HG03354 (cell line): Measurements from ENCODE around the gene CCDC17.

Source experiments
- ATAC-seq: cut with Tn5 transposase; IDR thresholded peaks from one replicate; pipeline ENCODE4 v1.9.1; 2021; ENCODE audit warnings: mild to moderate bottlenecking; ENCODE audit not compliant: unreplicated experiment, poor library complexity, severe bottlenecking

The CCDC17 gene

DNA sequence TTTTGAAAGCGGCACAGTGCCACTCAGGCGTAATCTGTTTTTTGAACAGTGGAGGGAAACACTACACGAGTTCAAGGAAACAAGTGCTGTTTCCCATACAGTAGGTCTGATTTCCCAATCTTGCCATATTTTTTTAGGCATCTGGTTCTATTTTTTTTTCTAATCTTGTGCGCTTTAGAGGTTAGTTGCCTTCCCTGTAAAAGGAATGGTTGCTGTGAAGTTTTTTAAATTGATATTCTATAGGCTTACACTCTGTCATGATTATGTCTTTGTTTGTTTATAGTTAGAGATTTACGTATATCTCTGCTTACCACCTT, 38.8 kb downstream of the CCDC17 start:
- ATAC-seq: no peak

DNA sequence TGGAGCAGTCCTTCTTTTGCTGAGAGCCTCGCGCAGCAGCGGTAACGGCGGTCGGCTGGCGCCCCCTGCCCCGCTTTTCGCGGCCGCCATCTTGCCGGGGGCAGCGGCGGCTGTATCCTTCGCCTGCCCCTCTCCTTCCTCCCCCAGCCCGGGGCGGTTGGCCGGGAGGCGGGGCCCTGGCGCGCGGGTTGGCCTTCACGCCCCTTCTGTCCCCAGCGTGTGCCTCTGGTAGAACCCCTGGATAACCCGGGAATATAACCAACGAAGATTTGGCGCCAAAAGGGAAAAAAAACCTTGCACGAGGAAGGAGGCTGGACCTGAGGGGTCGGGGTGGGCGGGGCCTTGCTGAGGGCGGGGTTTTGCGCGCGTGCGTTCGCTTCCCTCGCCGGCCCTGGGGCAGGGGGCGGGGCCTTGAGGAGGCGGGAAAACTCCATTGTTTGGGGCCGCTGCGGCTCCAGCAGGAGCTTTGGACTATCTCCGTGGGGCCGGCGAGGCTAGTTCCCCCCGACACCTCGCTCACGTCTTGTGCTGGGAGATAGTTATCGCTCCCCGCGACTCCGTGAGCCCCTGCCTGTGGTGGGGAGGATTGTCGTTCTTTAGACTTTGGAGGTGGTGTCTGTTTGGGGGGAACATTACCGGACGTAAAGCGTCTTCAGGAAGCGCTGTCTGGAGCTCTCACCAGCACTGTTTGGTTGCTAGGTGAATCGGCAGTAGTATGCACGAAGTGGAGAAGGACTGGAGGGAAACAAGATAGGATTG, 39.3 kb downstream of the CCDC17 start:
- peak; percentile 40 for ATAC-seq

DNA sequence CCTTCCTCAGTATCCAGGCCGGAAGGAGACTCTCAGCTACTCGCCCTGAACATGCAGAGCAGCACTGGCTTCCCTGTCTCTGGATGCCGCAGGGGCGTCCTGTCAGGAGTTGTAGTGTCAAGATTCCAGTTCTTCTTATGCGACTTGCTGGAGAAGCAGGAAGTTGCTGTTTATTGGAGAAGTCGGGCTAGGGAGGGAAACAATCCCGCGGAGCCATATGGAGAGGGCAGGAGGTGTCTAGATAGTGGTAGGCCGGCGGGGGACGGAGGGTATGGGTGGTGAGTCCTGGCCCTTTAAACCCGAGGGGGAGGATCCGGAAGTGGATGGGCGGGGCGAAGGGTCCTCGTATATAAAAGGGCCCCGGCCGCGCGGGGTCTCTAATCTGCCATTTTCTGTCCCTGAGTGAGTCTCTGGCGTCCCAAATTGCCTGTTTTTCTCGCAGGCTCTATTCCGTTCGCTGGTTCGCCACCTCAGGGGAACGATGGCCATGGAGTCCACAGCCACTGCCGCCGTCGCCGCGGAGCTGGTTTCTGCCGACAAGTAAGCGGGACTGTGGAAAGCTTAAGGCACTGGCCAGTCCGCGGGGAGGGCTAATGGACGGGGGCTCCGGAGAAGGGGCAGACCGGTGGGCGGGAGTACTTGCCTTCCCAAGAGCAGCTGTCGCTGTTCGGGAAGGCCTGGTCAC, 40.0 kb downstream of the CCDC17 start, which contains the start of gene NASP:
Gene NASP, plus strand, starts transcription at position 376 of the 685 bp plus-strand sequence. Its CDS starts 106 bp downstream, at position 482.
- peak; percentile 63 for ATAC-seq

DNA sequence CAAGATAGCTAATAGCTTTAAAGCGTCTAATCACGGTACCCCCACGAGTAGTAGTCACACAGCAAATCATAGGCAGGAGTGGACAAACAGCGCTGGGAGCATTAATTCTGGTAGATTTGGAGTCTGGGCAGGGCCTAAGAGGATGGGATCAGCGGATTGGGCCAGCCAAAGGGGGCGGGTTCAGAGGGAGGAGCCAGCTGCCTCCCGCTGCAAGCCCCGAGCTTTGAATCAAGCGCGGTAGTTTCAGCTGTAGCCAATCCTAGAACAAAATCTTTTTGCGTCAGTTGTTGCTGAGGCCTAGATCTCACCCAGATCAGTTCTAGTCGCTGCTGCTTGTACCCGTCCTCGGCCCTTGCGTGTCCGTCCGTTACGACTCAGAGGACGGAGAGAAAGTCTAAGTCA, 40.6 kb downstream of the CCDC17 start:
- peak; percentile 79 for ATAC-seq

DNA sequence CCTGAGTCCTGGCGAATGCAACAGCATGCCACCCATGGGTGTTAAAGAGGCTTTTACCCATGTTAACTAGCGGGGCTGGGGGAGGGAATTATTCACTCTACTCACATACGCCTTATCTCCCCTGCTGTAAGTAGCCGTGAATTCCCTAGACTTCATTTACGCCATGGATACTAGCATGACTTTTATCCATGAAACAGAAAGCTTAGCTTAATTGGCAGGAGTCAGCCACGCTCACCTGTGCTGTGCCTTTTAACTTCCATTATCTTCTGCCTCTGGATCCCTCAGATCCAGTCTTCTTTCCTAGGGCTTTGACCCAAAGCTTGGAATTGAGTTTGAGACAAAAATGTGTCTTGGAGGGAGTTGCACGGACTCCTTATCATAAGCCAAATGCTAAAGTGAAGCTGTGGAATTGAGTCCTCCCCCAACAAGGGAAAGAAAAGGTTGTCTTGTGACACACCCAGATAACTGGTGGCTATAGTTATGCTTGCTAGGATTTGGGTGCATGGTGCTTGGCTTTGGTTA, 49.7 kb downstream of the CCDC17 start:
- no peak for ATAC-seq

DNA sequence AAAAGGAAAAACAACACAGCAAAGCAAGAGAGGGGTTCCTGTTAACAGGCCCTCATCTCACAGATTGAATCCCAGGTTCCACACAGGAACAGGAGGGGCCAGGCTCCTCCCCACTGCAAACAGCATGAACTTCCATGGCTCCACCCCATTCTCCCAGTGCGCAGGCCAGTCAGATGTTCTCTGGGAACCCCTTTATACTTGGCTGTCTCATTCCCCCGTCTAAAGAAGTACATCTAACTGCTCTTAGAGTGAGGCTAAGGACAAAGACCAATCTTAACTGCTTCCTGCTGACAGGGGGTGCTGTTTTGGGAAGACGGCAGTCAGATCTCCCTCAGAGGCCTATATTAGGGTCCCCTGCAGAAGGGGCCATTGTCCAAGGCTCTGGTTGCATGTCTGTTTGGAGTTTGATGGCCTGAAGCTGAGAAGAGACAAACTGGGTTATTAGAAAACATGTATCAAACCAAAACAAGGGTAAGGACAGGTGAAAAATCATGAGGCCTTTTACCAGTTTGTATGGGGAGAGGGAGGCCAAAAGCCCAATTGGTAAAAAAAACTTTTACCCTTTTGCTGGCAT, 50.5 kb downstream of the CCDC17 start:
- no peak for ATAC-seq

DNA sequence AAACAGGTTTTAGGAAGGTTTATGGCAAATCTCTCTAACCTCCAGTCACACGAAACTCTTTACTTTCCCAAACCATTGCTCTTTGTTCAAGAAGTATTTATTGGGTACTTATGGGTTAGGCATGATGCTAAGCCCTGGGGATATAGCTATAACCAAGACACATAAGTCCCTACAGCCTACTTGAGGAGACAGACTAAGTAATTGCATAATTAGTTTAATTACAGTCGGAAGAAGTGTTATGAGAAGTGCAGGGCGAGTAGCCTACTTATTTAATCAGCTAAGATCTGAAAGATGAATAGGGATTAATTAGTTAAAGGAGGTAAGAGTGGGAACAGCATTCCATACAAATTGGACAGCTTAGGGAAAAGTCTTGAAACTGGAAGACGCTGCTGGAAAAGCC, 53.2 kb downstream of the CCDC17 start:
- ATAC-seq: no peak
